NT2/D1 (cell line): ENCODE data around the gene SH3D21.

Experiments
- SUZ12 ChIP-seq: IDR thresholded peaks from 2 replicates; pipeline ENCODE4 v1.6.1; 2011; ENCODE audit not compliant: insufficient read length, insufficient read depth; ENCODE audit errors: extremely low read depth
- YY1 ChIP-seq: IDR thresholded peaks from 2 replicates; pipeline ENCODE4 v1.6.1; 2011; ENCODE audit not compliant: insufficient read length, insufficient read depth
- ZNF274 ChIP-seq: IDR thresholded peaks from 2 replicates; pipeline ENCODE4 v1.6.1; 2011; ENCODE audit warnings: mild to moderate bottlenecking, low read depth, low read length

GRCh38 chr1:36367066-36367465 lies 60.9 kb downstream of the SH3D21 start:
- TF ChIP-seq ZNF274 (no peak), YY1 (no peak), SUZ12 (no peak)
